GM18498 (cell line): ENCODE data around the gene TOMM22.

Experiments used
- ATAC-seq: cut with Tn5 transposase; IDR thresholded peaks from one replicate; pipeline ENCODE4 v1.9.1; 2021; ENCODE audit warnings: mild to moderate bottlenecking, moderate library complexity; ENCODE audit not compliant: unreplicated experiment

The TOMM22 gene

DNA sequence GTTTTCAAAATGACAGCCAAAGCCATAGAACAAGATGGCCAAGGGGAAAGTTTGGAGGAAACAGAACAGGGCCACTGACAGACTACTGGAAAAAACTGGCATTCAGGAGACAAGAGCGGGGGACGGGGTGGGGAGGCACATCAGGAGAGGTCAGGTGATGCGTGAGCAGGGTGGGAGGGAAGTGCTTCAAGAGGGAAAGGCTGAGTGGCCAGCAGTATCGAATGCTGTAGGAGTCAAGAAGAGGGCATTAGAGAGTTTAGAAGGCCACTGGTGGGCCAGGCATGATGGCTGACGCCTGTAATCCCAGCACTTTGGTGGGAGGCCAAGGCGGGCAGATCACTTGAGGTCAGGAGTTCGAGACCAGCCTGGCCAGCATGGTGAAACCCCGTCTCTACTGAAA lies 32.2 kb downstream of the TOMM22 start:
- ATAC-seq = no peak

DNA sequence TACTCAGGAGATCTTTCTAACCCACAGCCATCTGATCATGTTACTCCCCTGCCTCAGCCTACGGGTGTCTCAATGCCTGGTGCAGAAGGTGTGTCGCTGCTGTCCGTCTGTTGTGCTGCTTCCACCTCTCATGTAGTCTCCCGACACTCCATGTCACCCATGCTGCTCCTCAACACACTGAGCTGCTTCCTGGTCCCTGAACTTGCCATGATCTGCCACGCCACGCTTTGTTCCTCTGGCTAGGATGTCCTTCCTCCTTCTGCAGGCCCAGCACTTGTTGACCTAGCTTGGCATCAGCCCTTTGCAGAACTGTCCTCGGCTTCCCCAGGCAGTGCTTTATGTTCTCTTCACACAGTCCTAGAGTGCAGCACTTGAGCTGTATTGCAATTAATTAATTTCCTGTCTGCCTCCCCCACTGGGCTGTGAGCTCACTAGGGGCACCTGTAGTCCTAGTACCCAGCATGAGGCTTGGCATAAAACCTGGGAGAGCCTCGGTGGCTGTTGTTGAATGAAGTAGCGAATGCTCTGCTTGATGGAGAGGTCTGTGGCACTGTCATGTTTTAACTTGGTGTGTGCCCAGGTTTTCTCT lies 33.5 kb downstream of the TOMM22 start:
- ATAC-seq = no peak

DNA sequence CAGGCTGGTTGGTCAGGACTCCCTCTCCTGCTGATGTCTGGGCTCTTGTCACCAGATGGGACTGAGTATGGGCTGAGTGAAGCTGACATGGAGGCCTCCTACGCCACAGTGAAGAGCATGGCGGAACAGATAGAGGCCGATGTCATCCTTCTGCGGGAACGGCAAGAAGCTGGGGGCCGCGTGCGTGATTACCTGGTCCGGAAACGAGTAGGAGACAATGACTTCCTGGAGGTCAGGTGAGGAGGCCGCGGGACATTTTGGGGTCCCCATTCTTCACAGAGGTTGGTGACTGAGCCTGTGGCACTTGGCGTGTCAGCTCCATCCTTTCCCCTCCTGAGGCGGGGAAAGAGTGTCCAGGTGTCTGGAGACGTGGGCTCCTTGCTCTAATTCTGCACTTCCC lies 34.1 kb downstream of the TOMM22 start:
- no peak for ATAC-seq

DNA sequence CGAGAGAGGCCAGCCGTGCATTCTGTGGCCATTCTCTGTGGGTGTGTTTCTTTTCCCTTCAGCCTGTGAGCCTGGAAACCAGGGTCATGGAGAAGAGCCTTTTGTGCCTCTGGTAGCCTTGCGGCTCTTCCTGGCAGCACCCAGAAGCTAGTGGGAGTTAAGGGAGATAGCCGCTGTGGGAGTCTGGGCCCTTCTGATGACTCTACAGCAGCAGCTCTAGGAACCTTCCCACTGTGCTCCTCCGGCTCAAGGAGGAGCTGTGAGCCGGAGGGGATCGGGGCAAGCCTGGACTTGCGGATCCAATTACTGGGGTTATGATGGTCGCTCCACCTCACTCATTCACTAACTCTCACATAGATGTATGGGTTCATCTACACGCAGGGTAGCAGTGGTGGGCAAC lies 34.5 kb downstream of the TOMM22 start:
- ATAC-seq = no peak

DNA sequence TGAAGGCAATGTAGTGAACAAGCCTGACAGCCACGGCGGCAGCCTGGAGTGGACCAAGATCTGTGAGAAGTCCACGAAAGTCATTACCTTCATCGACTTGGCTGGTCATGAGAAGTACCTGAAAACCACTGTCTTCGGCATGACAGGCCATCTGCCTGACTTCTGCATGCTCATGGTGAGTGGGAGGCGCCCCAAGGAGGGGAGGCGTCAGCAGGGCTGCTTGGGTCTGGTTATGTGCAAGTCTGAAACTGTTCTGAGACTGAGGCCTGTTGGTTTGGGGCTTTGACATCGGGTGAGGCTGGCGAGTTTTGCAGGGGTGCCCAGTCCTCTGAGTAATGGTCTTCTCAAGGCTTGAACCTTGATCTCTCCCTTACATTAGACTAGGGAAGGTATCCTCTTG lies 35.1 kb downstream of the TOMM22 start:
- ATAC-seq = no peak

DNA sequence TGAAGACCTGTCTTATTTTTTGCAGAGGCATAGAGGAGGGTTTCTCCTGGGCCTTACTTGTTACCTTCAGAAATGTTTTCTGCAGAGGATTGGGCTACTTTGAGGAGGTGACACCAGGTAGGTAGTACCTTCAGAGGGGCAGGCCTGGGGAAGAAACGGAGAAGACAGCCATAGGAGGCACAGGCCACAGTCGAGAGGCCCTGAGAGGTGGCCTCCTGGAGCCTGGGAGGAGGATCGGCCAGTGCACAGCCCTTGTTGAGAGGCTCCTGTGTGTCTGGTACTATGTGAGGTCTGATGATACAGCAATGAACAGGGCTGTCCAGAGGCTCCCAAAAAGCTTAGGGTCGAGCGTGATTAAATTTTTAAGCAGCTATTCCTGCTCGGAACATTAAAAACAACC lies 35.5 kb downstream of the TOMM22 start:
- ATAC-seq = no peak

DNA sequence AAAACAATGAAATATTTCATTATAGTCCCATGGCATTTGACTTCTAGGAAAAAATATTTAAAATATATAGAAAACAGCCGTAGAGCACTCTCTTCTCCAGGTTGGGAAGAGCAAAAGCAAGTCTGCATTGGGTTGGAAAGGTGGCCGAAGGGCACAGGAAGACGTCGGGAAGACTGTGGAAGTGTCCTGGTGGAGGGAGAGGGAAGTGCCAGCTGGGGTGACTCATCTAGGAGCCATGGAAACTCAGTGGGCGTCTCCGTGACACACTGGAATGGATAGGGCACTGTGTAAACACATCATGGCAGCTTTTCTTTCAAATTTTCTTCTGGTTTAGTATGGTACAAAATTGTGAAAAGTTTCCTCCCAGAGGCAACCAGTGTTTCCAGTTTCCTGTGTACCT lies 36.7 kb downstream of the TOMM22 start:
- ATAC-seq = no peak

DNA sequence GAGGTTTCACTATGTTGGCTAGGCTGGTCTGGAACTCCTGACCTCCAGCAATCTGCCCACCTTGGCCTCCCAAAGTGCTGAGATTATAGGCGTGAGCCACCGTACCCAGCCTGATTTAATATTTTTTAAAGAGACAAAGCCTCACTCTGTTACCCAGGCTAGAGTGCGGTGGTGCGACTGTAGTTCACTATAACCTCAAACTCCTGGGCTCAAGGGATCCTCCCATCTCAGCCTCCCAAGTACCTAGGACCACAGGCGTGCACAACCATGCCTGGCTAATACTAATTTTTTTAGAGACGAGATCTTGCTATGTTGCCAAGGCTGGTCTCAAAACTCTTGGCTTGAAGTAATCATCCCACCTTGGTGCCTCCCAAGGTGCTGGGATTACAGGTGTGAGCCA lies 37.4 kb downstream of the TOMM22 start:
- no peak for ATAC-seq

DNA sequence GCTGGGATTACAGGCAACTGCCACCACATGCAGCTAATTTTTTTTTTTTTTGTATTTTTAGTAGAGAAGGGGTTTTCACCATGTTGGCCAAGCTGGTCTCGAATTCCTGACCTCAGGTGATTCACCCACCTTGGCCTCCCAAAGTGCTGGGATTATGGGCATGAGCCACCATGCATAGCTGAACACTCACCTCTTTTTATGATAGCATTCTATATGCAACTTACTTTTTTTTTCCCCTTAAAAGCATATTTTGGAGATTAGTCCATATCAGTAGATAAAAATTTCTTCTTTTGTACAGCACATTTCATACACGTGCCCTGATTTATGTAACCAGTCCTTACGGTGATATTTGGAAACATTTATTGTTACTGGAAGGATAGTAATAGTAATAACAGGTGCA lies 38.6 kb downstream of the TOMM22 start:
- ATAC-seq = no peak

DNA sequence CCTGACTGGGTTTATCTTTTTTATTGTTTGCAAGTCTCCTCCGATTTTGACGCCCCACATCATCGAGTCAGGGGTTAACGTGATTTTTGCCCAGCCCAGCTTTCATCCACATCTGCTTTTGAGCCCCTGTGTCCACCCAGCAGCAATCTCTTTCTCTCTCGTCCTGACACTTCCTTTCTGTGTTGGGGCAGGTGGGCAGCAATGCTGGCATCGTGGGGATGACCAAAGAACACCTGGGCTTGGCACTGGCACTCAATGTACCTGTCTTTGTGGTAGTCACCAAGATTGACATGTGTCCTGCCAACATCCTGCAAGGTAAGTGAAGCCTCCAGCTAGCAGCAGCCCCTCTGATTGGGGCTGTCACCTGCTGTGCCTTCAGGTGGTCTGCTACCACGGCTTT lies 39.8 kb downstream of the TOMM22 start:
- ATAC-seq = no peak

DNA sequence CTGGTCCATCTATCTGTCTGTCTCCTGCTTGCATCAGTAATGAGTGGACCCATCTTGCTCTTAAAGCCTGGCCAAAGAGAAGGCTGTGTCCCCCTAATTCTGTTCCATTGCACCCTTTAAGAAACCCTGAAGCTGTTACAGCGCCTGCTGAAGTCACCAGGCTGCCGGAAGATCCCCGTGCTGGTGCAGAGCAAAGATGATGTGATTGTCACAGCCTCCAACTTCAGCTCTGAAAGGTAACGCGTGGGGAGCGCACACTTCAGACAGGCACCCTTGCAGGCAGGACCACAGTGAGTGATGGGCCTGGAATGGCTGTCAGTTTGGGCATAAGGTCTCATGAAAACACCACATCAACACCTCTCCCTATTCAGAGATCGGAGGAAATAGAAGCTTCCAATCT lies 42.4 kb downstream of the TOMM22 start:
- ATAC-seq = no peak

DNA sequence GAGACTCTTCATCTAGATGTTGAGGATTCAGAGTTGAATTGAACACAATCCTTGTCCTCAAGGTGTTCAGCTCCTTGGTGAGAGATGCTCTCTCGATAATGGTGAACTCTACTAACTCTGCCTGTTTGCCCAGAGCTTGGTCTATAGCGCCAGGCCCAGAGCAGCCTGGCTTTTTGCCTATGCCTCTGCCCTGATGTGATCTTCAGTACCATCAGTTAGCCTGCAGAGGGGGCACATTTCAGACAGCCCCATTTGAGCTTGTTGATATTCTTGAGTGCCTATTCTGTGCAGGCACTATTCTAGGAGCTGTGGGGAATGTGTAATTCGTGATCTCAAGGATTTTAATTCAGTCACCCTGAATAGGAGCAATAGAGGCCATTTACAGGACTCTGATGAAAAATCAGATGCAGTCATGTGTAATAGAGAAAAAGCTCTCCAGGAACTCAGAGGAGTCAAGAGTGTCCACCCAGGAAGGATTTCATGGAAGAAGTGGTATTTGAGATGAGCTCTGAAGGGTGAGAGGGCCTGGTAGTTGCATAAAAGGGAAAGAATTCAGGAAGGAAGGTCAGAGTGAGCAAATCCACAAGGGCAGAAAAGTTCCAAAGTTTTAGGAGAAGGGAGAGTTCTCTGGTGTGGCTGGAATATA lies 43.3 kb downstream of the TOMM22 start:
- ATAC-seq = no peak

DNA sequence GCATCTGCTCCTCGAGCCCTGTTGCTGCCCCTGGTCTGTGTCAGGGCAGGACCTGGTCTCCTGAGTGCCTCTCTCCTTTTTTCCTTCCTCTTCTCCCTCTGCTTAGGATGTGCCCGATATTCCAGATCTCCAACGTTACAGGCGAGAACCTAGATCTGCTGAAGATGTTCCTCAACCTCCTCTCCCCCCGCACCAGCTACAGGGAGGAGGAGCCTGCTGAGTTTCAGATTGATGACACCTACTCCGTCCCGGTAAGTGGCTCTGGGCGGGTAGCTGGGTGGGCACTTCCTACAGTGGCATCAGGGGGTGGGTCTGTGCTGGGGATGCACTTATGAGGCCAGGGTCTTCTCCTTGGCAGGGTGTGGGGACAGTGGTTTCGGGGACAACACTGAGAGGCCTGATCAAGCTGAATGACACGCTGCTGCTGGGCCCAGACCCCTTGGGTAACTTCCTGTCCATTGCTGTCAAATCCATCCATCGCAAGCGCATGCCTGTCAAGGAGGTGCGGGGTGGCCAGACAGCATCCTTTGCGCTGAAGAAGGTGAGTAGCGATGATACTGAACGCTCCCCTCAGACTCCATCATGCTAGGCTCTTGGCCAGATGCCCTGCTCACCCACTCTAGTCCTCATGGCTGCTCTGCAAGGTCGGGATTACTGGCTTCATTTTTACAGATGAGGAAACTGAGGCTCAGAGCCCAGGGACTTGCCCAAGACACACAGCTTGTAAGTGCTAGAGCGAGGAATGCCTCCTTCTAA lies 44.3 kb downstream of the TOMM22 start:
- no peak for ATAC-seq

DNA sequence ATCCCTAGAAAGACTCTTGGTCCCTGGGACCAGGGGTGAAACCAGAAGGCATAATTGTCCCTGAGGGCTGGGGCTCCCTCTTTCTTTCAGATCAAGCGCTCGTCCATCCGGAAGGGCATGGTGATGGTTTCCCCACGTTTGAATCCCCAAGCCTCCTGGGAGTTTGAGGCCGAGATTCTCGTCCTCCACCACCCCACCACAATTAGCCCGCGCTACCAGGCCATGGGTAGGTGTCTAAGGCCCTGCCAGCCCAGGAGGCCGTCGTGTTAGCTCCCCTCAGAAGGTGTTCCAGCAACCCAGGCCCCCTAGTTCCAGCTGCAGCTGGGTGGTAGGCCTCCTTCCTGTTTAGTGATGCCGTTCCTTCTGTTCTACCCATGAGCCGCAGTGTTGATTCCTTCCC lies 45.4 kb downstream of the TOMM22 start:
- ATAC-seq = no peak

DNA sequence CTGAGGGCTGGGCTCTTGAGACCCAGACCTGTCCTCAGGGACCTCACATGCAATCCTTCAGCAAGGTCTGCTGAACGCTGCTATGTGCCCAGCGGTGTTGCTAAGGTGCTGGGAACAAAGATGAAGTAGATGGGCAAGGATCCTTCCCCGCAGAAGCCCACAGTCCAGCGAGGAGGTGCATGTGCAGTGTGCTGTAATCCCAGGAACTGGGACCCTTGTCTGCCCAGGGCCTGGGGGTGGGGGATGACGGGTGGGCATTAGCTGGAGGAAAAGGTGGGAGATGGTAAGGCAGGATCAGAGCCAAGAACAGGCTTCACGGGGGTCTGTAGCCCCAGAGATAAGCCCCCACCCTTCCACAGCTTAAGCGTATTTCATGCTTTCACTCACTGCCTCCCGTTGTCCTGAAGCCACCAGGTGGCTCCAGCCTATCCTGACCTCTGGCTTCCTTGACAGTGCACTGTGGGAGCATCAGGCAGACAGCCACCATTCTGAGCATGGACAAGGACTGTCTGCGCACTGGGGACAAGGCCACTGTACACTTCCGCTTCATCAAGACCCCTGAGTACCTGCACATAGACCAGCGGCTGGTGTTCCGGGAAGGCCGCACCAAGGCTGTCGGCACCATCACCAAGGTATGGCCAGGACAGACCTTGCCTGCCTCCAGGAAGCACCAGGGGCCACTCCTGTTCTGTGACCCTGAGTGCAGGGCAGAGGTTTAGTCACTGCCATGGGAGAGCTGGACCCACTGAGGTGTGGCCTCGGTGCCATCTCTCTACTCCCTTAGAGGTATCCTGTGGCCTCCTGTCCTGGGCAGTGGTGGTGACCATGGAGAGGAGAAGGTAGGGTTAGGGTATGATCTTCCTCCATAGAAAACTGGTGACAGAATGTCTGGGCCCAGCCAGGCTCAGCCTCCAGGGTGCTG lies 46.0 kb downstream of the TOMM22 start:
- ATAC-seq = no peak

DNA sequence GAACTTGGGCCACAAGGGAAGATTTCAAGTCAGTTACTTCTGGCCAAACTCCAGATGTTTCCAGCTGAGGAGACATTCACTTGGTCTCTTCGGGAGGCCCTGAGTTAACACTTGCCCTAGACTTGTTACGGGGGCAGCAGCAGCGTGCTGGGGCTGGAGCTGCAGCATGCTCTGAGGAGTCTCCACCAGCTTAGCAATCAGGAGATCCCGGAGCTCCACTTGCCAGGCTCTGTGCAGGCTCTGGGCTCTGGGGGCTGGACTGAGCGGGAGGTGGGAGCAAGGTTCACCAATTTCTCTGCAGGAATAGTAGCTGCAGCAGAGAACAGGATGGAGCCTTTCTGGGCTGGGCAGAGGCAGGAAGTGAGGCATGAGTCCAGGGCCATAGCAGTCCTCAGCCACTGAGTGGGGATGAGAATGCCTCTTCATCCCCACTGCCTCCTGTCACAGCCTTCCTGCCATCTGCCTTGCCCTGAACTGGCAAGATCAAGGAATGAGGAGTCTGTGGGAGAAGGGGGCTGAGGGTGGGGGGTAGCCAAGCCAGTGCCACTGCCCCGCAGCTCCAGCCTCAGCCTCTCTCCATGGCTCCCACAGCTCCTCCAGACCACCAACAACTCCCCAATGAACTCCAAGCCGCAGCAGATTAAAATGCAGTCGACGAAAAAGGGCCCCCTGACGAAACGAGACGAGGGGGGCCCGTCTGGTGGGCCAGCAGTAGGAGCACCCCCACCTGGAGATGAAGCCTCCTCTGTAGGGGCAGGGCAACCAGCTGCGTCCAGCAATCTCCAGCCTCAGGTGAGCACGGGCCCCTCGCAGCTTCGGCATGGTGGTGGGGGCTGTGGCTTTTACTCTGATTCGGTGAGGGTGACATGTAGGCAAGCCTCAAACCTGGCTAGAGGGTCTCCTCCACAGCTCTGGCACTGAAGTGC lies 47.4 kb downstream of the TOMM22 start:
- no peak for ATAC-seq

DNA sequence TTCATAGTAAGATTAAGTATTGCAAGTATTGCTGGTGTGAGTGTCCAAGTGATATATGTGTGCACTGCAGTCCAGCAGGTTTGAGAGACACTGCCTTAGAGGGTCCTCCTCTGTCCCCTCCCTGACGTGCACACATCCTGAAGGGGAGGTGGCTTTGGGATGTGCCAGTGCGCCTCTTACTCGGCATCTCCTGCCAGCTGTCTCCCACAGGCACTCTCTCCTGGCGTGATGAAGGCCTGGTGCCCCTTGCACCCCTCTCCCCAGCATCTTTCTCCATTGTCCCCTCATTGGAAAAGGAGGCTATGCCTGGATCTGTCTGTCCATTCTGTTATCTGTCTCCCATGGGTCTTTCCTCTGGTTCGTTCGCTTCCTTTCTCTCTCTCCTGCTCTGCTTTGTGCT lies 48.2 kb downstream of the TOMM22 start:
- ATAC-seq = no peak

DNA sequence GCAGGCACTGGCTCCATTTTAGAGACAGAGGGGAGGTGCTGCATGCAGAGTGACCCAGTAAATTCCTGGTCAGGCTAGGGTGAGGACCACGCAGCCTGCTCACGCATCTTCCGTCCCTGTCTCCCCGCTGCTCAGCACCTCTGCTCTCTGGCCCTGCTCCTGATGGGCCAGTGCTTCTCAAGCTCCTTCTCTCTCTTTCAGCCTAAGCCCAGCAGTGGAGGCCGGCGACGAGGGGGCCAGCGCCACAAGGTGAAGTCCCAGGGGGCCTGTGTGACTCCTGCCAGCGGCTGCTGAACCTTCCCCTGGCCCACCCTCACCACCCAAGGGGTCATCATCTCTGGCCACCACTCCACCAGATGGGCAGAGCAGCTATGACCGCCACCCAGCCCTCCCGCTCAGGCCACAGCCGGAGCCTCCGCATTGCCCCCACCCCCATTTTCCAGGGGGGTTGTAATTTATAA lies 48.7 kb downstream of the TOMM22 start:
- ATAC-seq = no peak

DNA sequence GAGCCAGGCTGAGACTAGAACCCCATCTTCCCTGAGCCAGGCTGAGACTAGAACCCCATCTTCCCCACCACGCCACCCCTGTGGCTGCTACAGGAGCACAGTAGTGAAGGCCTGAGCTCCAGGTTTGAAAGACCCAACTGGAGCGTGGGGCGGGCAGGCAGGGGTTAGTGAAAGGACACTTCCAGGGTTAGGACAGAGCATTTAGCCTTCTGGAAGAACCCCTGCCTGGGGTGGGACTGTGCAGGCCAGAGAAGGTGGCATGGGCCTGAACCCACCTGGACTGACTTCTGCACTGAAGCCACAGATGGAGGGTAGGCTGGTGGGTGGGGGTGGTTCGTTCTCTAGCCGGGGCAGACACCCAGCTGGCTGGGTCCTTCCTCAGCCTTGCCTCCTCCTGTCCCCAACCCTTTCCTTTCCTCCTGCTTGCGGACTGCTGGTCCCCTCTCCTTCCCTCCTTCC lies 50.0 kb downstream of the TOMM22 start:
- no peak for ATAC-seq

DNA sequence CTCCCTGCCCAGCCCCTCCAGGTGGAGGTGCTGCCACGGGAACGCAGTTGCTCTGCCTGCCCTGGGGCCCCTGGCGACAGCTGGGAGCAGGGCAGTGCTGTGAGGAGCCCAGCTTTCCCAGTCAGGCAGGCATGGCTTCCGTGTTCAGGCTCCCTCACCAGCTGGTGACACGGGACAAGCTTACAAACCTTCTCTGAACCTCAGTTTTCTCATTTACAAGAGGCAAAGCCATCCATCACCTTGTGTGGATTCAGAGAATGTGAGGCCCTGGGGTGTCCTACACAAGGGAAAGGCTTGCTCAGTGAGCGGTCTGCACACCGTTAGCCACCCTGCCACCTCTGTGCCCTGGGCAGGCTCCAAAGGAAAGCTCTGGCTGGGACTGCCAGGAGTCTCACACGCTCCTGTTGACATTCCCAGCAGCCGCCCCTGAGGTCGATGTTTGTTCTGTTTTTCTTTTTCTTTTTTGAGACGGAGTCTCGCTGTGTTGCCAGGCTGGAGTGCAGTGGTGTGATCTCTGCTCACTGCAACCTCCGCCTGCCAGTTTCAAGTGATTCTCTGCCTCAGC lies 50.6 kb downstream of the TOMM22 start:
- no peak for ATAC-seq
